ENCODE results near the gene MAB21L2. TPM values are rescaled to one million over a fixed set of nuclear protein-coding genes. Genes with fewer than 3 reads are reported as not detected.
"Not testable (repeated sequence)": the region's sequence is repeated elsewhere in the genome, so short reads cannot be mapped to it uniquely, and the experiment has no call there.

MAB21L2 gene
- not detected for total RNA-seq
- polyA plus RNA-seq, result under 1 TPM in 1 of 3 donors, not detected in 2; 0.07 TPM
- 0 to 0.09 (median 0) reads per million in 6 experiments for total RNA-seq

- POLR2A ChIA-PET, result no interaction called here
- no peak for DNase-seq
- H3K4me1 Mint-ChIP-seq, result peaks cover 0 to 6% (median 2%) of the 10 kb centered on the region in 4 donors
- no peaks in the 10 kb centered on the region for H3K27me3 Mint-ChIP-seq
- H3K9me3 Mint-ChIP-seq, result peaks cover 0 to 9% (median 0%) of the 10 kb centered on the region in 9 donors
- peak within 1 kb of the TSS in 1 of 10 donors; percentile 9 for H3K27ac Mint-ChIP-seq
- no peak within 1 kb of the TSS for H3K4me3 Mint-ChIP-seq
- peaks cover 15 to 74% (median 54%) of the 10 kb centered on the region in 3 donors for H3K36me3 Mint-ChIP-seq
- no peak for ATAC-seq
Measured at GRCh38 chr4:150582146-150582872, at the start of gene MAB21L2. Gene MAB21L2 (plus strand): TSS chr4:150582151. CDS start chr4:150583030, 879 bp downstream.

GRCh38 chr4:150533673-150534072 lies 48.3 kb upstream of the MAB21L2 start:
- peaks cover 0 to 3% (median under 1%) of the 10 kb centered on the region in 4 donors for H3K4me1 Mint-ChIP-seq
- POLR2A ChIA-PET, result no interaction called here
- ATAC-seq (no peak), DNase-seq (no peak)
- peaks cover 5 to 17% (median 13%) of the 10 kb centered on the region in 3 donors for H3K36me3 Mint-ChIP-seq
- H3K27me3 Mint-ChIP-seq, result no peaks in the 10 kb centered on the region
- no peak overlapping the region for H3K4me3 Mint-ChIP-seq
- no peak overlapping the region for H3K27ac Mint-ChIP-seq
- peaks cover 0 to 3% (median 0%) of the 10 kb centered on the region in 9 donors for H3K9me3 Mint-ChIP-seq

GRCh38 chr4:150534818-150535217 lies 47.1 kb upstream of the MAB21L2 start:
- Mint-ChIP-seq H3K27me3 (no peaks in the 10 kb centered on the region), H3K36me3 (peaks cover 5 to 23% (median 9%) of the 10 kb centered on the region in 3 donors), H3K4me1 (peaks cover 0 to 4% (median under 1%) of the 10 kb centered on the region in 4 donors), H3K9me3 (peaks cover 0 to 3% (median 0%) of the 10 kb centered on the region in 9 donors), H3K27ac (no peak overlapping the region), H3K4me3 (peak overlapping the region in 1 of 10 donors; percentile 68)
- DNase-seq, result no peak
- POLR2A ChIA-PET, result no interaction called here
- no peak for ATAC-seq

GRCh38 chr4:150537911-150538310 lies 44.0 kb upstream of the MAB21L2 start:
- DNase-seq, H3K4me3 Mint-ChIP-seq, H3K27me3 Mint-ChIP-seq, H3K27ac Mint-ChIP-seq, H3K4me1 Mint-ChIP-seq, ATAC-seq, H3K9me3 Mint-ChIP-seq: not testable (repeated sequence)
- peaks cover 0 to 20% (median 2%) of the 10 kb centered on the region in 3 donors for H3K36me3 Mint-ChIP-seq
- POLR2A ChIA-PET, result interaction anchor here (0.6 kb wide), 1 partner anchor 10 kb away, joined by 3 read pairs; no protein-coding TSS in a partner anchor

- Mint-ChIP-seq H3K9me3 (no peaks in the 10 kb centered on the region), H3K4me1 (peaks cover 0 to 6% (median 5%) of the 10 kb centered on the region in 4 donors), H3K4me3 (no peak overlapping the region), H3K27me3 (no peaks in the 10 kb centered on the region), H3K27ac (no peak overlapping the region), H3K36me3 (peaks cover 0 to 17% (median 2%) of the 10 kb centered on the region in 3 donors)
- ATAC-seq (no peak), DNase-seq (no peak)
- POLR2A ChIA-PET, result no interaction called here
Measured at GRCh38 chr4:150540536-150540935, 41.4 kb upstream of the MAB21L2 start.

- ATAC-seq, result no peak
- H3K36me3 Mint-ChIP-seq, result peaks cover 0 to 17% (median 2%) of the 10 kb centered on the region in 3 donors
- H3K4me3 Mint-ChIP-seq, result no peak overlapping the region
- no peak for DNase-seq
- H3K27me3 Mint-ChIP-seq, result no peaks in the 10 kb centered on the region
- no peak overlapping the region for H3K27ac Mint-ChIP-seq
- no peaks in the 10 kb centered on the region for H3K9me3 Mint-ChIP-seq
- peaks cover 0 to 6% (median 5%) of the 10 kb centered on the region in 4 donors for H3K4me1 Mint-ChIP-seq
- POLR2A ChIA-PET, result no interaction called here
Measured at GRCh38 chr4:150540959-150541360, 41.0 kb upstream of the MAB21L2 start.

- H3K4me3 Mint-ChIP-seq, result no peak overlapping the region
- H3K9me3 Mint-ChIP-seq, result no peaks in the 10 kb centered on the region
- no peaks in the 10 kb centered on the region for H3K27me3 Mint-ChIP-seq
- no peak for ATAC-seq
- POLR2A ChIA-PET, result no interaction called here
- peak overlapping the region in 1 of 10 donors; percentile 19 for H3K27ac Mint-ChIP-seq
- DNase-seq, result no peak
- H3K36me3 Mint-ChIP-seq, result peaks cover 0 to 17% (median 2%) of the 10 kb centered on the region in 3 donors
- H3K4me1 Mint-ChIP-seq, result peaks cover 0 to 6% (median 5%) of the 10 kb centered on the region in 4 donors
Measured at GRCh38 chr4:150541681-150542080, 40.3 kb upstream of the MAB21L2 start.

- no peaks in the 10 kb centered on the region for H3K9me3 Mint-ChIP-seq
- ATAC-seq, result no peak
- peaks cover 0 to 6% (median 4%) of the 10 kb centered on the region in 4 donors for H3K4me1 Mint-ChIP-seq
- no peak for DNase-seq
- no peak overlapping the region for H3K27ac Mint-ChIP-seq
- peaks cover 0 to 10% (median 2%) of the 10 kb centered on the region in 3 donors for H3K36me3 Mint-ChIP-seq
- POLR2A ChIA-PET, result no interaction called here
- H3K4me3 Mint-ChIP-seq, result no peak overlapping the region
- no peaks in the 10 kb centered on the region for H3K27me3 Mint-ChIP-seq
Measured at GRCh38 chr4:150543042-150543441, 38.9 kb upstream of the MAB21L2 start.

- DNase-seq (no peak), ATAC-seq (no peak)
- Mint-ChIP-seq H3K4me1 (peaks cover 0 to 6% (median 3%) of the 10 kb centered on the region in 4 donors), H3K27ac (no peak overlapping the region), H3K27me3 (no peaks in the 10 kb centered on the region), H3K4me3 (no peak overlapping the region), H3K36me3 (peaks cover 0 to 6% (median 0%) of the 10 kb centered on the region in 3 donors), H3K9me3 (no peaks in the 10 kb centered on the region)
- POLR2A ChIA-PET, result no interaction called here
Measured at GRCh38 chr4:150546286-150546685, 35.7 kb upstream of the MAB21L2 start.

- Mint-ChIP-seq H3K4me3 (no peak overlapping the region), H3K4me1 (peaks cover 0 to 6% (median 5%) of the 10 kb centered on the region in 4 donors), H3K27me3 (no peaks in the 10 kb centered on the region), H3K9me3 (peaks cover 0 to 2% (median 0%) of the 10 kb centered on the region in 9 donors), H3K36me3 (peaks cover 0 to 14% (median 5%) of the 10 kb centered on the region in 3 donors), H3K27ac (peak overlapping the region in 1 of 10 donors; percentile 73)
- POLR2A ChIA-PET, result no interaction called here
- ATAC-seq (no peak), DNase-seq (no peak)
Measured at GRCh38 chr4:150547154-150547838, 34.7 kb upstream of the MAB21L2 start.

GRCh38 chr4:150557811-150558210 lies 24.1 kb upstream of the MAB21L2 start:
- not testable (repeated sequence) for H3K4me1 Mint-ChIP-seq

GRCh38 chr4:150561143-150561737 lies 20.7 kb upstream of the MAB21L2 start:
- Mint-ChIP-seq H3K4me3 (no peak overlapping the region), H3K9me3 (peaks cover 0 to 11% (median 5%) of the 10 kb centered on the region in 9 donors), H3K36me3 (peaks cover 21 to 42% (median 35%) of the 10 kb centered on the region in 3 donors), H3K27me3 (no peaks in the 10 kb centered on the region), H3K27ac (no peak overlapping the region), H3K4me1 (peaks cover 0 to 2% (median 0%) of the 10 kb centered on the region in 4 donors)
- POLR2A ChIA-PET, result no interaction called here
- ATAC-seq, result no peak
- DNase-seq, result no peak

More at GRCh38 chr4:150557811-150558210, 24.1 kb upstream of the MAB21L2 start:
- H3K4me3 Mint-ChIP-seq, ATAC-seq, H3K27ac Mint-ChIP-seq, POLR2A ChIA-PET, H3K27me3 Mint-ChIP-seq, DNase-seq: not testable (repeated sequence)
- peaks cover 24 to 42% (median 32%) of the 10 kb centered on the region in 3 donors for H3K36me3 Mint-ChIP-seq
- H3K9me3 Mint-ChIP-seq, result peaks cover 0 to 12% (median 9%) of the 10 kb centered on the region in 9 donors
